Activated CD4-positive, CD25-positive, alpha-beta regulatory T cell treated with anti-CD3 and anti-CD28 coated beads, Interleukin-2, amount 50 U/mL, for 24 hours (primary cell): ENCODE data around the gene DIMT1.

Experiments
- ATAC-seq, 2 donors: fragments of 150-1000 bp; cut with Tn5 transposase; one replicate each; pipeline ENCODE4 v1.10.0; 2021; ENCODE audit warnings: mild to moderate bottlenecking in 1 of 2, moderate library complexity in 1 of 2

The DIMT1 gene

DNA sequence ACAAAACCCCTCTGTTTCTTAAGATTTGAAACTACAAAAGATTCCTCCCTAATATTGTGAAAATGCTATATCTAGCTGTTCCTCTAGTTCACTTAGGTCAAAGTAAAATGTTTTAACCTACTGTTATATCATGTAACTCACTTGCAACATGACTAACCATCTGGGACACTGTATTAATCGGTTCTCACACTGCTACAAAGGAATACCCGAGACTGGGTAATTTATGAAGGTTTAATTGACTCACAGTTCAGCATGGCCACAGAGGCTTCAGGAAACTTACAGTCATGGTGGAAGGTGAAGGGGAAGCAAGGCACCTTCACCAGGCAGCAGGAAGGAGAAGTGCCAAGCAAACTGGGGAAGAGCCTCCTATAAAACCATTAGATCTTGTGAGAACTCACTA lies 34.7 kb downstream of the DIMT1 start:
- ATAC-seq = peak in 1 of 2 donors; percentile 62

DNA sequence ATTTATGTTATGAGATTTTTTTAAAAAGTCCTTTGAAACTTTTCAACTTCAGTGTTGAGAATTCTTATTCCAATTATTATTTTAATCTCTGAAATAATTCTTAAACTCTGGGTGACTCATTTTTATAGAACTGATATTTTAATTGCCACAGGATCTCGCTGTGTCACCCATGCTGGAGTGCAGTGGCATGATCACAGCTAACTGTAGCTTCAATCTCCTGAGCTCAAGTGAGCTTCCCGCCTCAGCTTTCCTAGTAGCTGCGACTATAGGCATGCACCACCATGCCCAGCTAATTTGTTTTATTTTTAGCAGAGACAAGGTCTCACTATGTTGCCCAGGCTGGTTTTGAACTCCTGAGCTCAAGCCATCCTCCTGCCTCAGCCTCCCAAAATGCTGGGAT lies 41.0 kb downstream of the DIMT1 start:
- no peak for ATAC-seq

DNA sequence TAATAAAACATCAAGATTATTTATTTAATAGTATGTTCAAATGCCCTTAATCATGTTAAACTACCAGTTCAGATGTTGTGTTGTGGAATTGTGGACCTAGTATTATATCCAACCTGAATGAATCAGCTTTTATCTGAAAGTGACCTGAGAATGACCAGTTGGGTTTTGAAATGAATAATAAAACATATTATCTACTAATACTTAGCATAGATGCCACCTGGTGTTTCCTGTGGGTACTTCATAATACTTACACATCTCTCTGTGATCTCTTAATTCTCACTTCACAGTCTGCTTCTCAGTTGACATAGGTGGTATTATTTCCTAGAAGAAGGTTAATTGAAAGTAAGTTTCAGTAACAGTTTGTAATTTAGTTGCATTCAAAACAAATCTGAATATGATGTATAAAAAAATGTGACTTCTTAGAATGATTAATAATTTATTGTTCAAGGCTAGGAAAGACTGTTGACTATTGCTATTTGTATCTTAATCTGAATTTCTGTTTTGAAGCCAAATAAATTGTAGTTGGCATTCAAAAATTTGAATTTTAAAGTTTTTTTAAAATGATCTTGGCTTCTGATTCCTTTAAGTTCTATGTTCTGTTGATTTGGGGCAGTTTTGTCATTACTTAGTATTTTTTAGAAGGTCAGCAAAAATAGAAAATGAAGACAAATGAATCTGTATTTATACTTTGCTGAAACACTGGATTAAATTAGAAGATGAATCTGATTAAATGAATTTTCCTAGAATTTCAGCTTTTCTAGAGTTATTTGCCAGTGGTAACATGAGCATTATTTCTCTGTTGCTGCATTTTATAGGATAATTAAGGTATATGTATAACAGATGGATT lies 49.5 kb downstream of the DIMT1 start:
- ATAC-seq = peak; percentile 79 to 83

DNA sequence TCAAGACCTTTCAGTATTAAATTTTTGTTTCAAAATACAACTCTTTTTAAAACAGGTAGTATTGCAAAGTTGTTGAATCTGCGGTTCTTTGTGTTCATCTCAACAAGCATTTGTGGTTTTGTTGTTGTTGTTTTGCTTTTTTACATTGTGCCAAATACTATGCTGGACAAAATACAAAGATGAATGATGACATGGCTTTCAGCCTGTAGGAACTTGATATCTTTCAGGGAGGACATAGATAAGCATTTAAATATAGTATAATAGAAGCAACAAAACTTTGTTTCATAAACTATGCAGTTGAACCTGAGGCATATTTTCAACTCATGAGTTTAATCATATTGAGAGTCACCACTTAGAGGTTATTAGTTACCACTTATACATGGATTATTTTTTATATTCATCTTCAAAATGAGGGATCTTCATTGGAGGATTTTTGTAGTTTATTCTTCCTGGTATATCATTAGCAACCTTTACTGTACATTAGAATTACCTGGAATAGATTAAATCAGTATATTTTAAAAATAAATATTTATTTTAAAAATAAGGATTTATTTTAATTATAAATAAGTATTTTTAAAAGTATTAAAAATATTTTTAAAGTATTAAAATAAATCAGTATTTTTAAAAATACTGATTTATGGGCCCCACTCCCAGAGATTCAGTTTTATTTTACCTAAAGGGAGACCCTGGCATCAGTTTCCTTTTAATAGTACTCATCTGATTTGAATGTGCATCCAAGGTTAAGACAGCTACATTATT lies 54.8 kb downstream of the DIMT1 start:
- no peak for ATAC-seq

DNA sequence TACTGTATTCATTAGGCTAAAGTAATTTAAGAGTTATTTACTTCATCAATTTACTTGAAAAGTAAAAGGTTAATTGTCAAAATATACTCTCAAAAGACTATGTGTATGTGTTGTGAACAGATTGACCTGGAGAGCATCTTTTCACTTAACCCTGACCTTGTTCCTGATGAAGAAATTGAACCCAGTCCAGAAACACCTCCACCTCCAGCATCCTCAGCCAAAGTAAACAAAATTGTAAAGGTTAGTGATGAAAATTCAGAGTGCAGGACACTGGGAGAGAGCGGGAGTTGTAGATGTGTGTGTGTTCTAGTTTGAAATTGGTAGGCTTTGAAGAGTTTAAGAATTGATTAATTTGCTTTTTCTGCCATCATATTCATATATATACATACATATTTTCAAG lies 55.8 kb downstream of the DIMT1 start:
- no peak for ATAC-seq

DNA sequence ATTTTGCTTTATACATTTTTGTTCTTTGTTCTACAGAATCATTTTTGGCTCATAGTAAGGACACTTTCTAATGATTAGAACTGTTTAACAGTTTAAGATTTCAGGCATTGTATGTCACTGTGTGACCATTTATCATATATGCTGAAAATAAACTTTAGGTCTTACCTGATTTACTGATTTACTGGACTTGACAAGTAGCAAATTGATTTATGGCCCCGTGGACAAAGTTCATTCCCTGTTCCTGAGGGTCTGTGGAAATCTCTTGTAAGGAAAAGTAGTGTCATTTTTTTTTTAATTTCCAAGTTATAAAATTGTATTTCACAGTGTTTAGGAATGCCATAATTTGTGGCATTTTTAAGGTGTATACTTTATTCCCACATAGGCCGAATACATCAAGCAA lies 57.0 kb downstream of the DIMT1 start:
- ATAC-seq = no peak

GRCh38 chr5:62343428-62343827 lies 60.3 kb downstream of the DIMT1 start:
- peak in 1 of 2 donors; percentile 11 for ATAC-seq

DNA sequence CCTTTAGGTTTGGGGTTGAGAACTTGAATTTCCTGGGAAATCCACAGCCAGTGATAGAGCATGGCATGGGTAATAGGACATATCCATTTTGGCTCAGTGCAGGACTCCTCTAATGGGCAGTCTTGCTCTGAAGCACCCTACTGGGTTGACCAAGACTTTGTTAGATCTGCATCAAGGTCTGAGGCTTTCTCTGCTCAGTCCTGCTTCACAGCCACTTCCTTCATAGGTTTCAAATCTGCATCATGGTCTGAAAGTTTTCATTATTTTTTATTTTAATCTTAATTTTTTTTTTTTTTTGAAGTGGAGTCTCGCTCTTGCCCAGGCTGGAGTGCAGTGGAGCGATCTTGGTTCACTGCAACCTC lies 61.2 kb downstream of the DIMT1 start:
- peak in 1 of 2 donors; percentile 22 for ATAC-seq

DNA sequence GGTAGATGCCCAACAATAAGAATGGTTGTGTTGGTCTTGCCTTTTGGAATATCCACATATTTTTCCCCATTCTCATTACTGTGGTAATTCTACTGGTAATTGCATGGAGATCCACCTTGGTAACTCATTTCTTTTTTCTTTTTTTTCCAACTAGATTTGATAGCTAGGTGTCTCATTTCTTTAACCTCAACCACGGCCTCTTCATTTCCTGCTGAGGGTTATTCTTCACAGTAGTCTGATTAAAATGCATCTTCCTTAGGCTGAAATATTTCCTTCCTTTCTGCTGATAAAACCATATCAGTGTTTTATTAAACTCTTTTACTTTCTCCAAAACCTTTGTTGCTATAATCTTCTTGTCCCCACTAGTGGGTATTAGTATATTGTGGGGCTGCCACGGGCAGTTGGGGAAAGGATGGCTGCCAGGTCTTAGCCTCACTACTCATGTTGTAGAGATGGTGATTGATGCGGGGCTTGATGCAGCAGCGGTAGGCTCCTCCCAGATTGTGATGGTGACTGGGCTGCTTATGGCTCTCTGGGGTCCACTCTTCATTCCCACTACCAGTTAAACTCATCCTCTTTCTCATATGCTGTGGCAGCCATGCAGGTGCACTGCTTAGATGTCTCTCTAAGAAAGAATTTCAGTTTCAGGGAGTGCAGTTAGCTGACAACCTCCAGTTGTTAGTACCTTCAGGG lies 61.8 kb downstream of the DIMT1 start:
- peak; percentile 36 to 63 for ATAC-seq

- ATAC-seq = no peak
Measured at GRCh38 chr5:62340979-62341378, 62.7 kb downstream of the DIMT1 start.

- ATAC-seq = no peak
Measured at GRCh38 chr5:62340392-62340791, 63.3 kb downstream of the DIMT1 start.
